ENCODE results near the gene LRP2.
"Not testable (repeated sequence)": the region's sequence is repeated elsewhere in the genome, so short reads cannot be mapped to it uniquely, and the experiment has no call there.

LRP2 gene

GRCh38 chr2:169362118-169362893 lies at the start of gene LRP2:
TSS of gene LRP2 (minus strand) at chr2:169362534. CDS start at chr2:169362399, 135 bp downstream.
- no peaks in the 10 kb centered on the region for H3K36me3 Mint-ChIP-seq
- H3K4me3 Mint-ChIP-seq, result peak within 1 kb of the TSS; percentile 81 to 82
- ATAC-seq (replicated peaks) (peak; percentile 15 to 35), DNase-seq (no peak)
- peaks cover 0 to 1% of the 10 kb centered on the region in 2 donors for H3K9me3 Mint-ChIP-seq
- H3K4me1 Mint-ChIP-seq, result peaks cover 35 to 45% of the 10 kb centered on the region in 2 donors
- peak within 1 kb of the TSS; percentile 70 for H3K27ac Mint-ChIP-seq
- H3K27me3 Mint-ChIP-seq, result peaks cover 53 to 63% of the 10 kb centered on the region in 2 donors

- Mint-ChIP-seq H3K36me3 (no peaks in the 10 kb centered on the region), H3K9me3 (no peaks in the 10 kb centered on the region), H3K27me3 (peaks cover 4 to 16% of the 10 kb centered on the region in 2 donors), H3K4me3 (no peak overlapping the region), H3K27ac (no peak overlapping the region), H3K4me1 (no peaks in the 10 kb centered on the region)
- DNase-seq, result no peak
- no peak for ATAC-seq (replicated peaks)
Observed at GRCh38 chr2:169406891-169407290, 44.6 kb upstream of the LRP2 start.

GRCh38 chr2:169399491-169399890 lies 37.2 kb upstream of the LRP2 start:
- not testable (repeated sequence) for H3K4me3 Mint-ChIP-seq; H3K36me3 Mint-ChIP-seq; H3K9me3 Mint-ChIP-seq; ATAC-seq (replicated peaks); H3K4me1 Mint-ChIP-seq; DNase-seq; H3K27ac Mint-ChIP-seq
- peaks cover 15 to 18% of the 10 kb centered on the region in 2 donors for H3K27me3 Mint-ChIP-seq

- DNase-seq (no peak), ATAC-seq (replicated peaks) (no peak)
Observed at GRCh38 chr2:169397697-169398096, 35.4 kb upstream of the LRP2 start.

GRCh38 chr2:169395821-169396374 lies 33.6 kb upstream of the LRP2 start:
- H3K9me3 Mint-ChIP-seq, result peaks cover 0 to 3% of the 10 kb centered on the region in 2 donors
- H3K4me1 Mint-ChIP-seq, result no peaks in the 10 kb centered on the region
- no peak overlapping the region for H3K4me3 Mint-ChIP-seq
- DNase-seq (no peak), ATAC-seq (replicated peaks) (no peak)
- H3K27me3 Mint-ChIP-seq, result peaks cover 11 to 16% of the 10 kb centered on the region in 2 donors
- no peak overlapping the region for H3K27ac Mint-ChIP-seq
- no peaks in the 10 kb centered on the region for H3K36me3 Mint-ChIP-seq

More at GRCh38 chr2:169397697-169398096, 35.4 kb upstream of the LRP2 start:
- H3K36me3 Mint-ChIP-seq, result no peaks in the 10 kb centered on the region
- no peak overlapping the region for H3K4me3 Mint-ChIP-seq
- peaks cover 11 to 18% of the 10 kb centered on the region in 2 donors for H3K27me3 Mint-ChIP-seq
- H3K27ac Mint-ChIP-seq, result no peak overlapping the region
- peaks cover 0 to 3% of the 10 kb centered on the region in 2 donors for H3K9me3 Mint-ChIP-seq
- H3K4me1 Mint-ChIP-seq, result no peaks in the 10 kb centered on the region

- H3K27me3 Mint-ChIP-seq, result peaks cover 7 to 10% of the 10 kb centered on the region in 2 donors
- ATAC-seq (replicated peaks) (peak in 1 of 2 donors; percentile 25), DNase-seq (no peak)
- H3K9me3 Mint-ChIP-seq, result no peaks in the 10 kb centered on the region
- no peaks in the 10 kb centered on the region for H3K4me1 Mint-ChIP-seq
- no peak overlapping the region for H3K4me3 Mint-ChIP-seq
- no peaks in the 10 kb centered on the region for H3K36me3 Mint-ChIP-seq
- no peak overlapping the region for H3K27ac Mint-ChIP-seq
Observed at GRCh38 chr2:169393068-169393590, 30.8 kb upstream of the LRP2 start.

GRCh38 chr2:169391236-169391635 lies 28.9 kb upstream of the LRP2 start:
- no peak for ATAC-seq (replicated peaks)
- no peak overlapping the region for H3K27ac Mint-ChIP-seq

GRCh38 chr2:169388161-169388560 lies 25.8 kb upstream of the LRP2 start:
- peaks cover 9 to 12% of the 10 kb centered on the region in 2 donors for H3K27me3 Mint-ChIP-seq
- ATAC-seq (replicated peaks) (no peak), DNase-seq (no peak)
- no peaks in the 10 kb centered on the region for H3K4me1 Mint-ChIP-seq
- no peak overlapping the region for H3K4me3 Mint-ChIP-seq
- no peaks in the 10 kb centered on the region for H3K9me3 Mint-ChIP-seq
- H3K27ac Mint-ChIP-seq, result no peak overlapping the region
- no peaks in the 10 kb centered on the region for H3K36me3 Mint-ChIP-seq

More at GRCh38 chr2:169391236-169391635, 28.9 kb upstream of the LRP2 start:
- Mint-ChIP-seq H3K4me3 (no peak overlapping the region), H3K4me1 (no peaks in the 10 kb centered on the region), H3K9me3 (no peaks in the 10 kb centered on the region), H3K36me3 (no peaks in the 10 kb centered on the region), H3K27me3 (peaks cover 8 to 12% of the 10 kb centered on the region in 2 donors)
- no peak for DNase-seq

GRCh38 chr2:169386722-169387121 lies 24.4 kb upstream of the LRP2 start:
- no peak overlapping the region for H3K4me3 Mint-ChIP-seq
- ATAC-seq (replicated peaks), result no peak
- H3K27me3 Mint-ChIP-seq, result peaks cover 9% of the 10 kb centered on the region in 2 donors
- H3K27ac Mint-ChIP-seq, result no peak overlapping the region
- H3K36me3 Mint-ChIP-seq, result no peaks in the 10 kb centered on the region
- no peaks in the 10 kb centered on the region for H3K4me1 Mint-ChIP-seq
- H3K9me3 Mint-ChIP-seq, result no peaks in the 10 kb centered on the region
- DNase-seq, result no peak

GRCh38 chr2:169384816-169385215 lies 22.5 kb upstream of the LRP2 start:
- H3K9me3 Mint-ChIP-seq, result no peaks in the 10 kb centered on the region
- ATAC-seq (replicated peaks), result no peak

GRCh38 chr2:169372561-169372960 lies 10.2 kb upstream of the LRP2 start:
- Mint-ChIP-seq H3K27ac (no peak overlapping the region), H3K4me1 (no peaks in the 10 kb centered on the region), H3K4me3 (no peak overlapping the region), H3K36me3 (no peaks in the 10 kb centered on the region), H3K9me3 (peaks cover 0 to 3% of the 10 kb centered on the region in 2 donors), H3K27me3 (peaks cover 0 to 44% of the 10 kb centered on the region in 2 donors)
- DNase-seq (no peak), ATAC-seq (replicated peaks) (no peak)

More at GRCh38 chr2:169384816-169385215, 22.5 kb upstream of the LRP2 start:
- no peak for DNase-seq
- Mint-ChIP-seq H3K27me3 (peaks cover 6 to 9% of the 10 kb centered on the region in 2 donors), H3K4me3 (no peak overlapping the region), H3K27ac (no peak overlapping the region), H3K36me3 (no peaks in the 10 kb centered on the region), H3K4me1 (no peaks in the 10 kb centered on the region)

- no peak overlapping the region for H3K27ac Mint-ChIP-seq
- peaks cover 34 to 44% of the 10 kb centered on the region in 2 donors for H3K4me1 Mint-ChIP-seq
- no peak for ATAC-seq (replicated peaks)
- no peaks in the 10 kb centered on the region for H3K36me3 Mint-ChIP-seq
- H3K4me3 Mint-ChIP-seq, result no peak overlapping the region
- no peak for DNase-seq
- peaks cover 0 to 5% of the 10 kb centered on the region in 2 donors for H3K9me3 Mint-ChIP-seq
- peaks cover 39 to 49% of the 10 kb centered on the region in 2 donors for H3K27me3 Mint-ChIP-seq
Observed at GRCh38 chr2:169366066-169366465, 3.7 kb upstream of the LRP2 start.

- Mint-ChIP-seq H3K9me3 (peaks cover 0 to 5% of the 10 kb centered on the region in 2 donors), H3K27me3 (peaks cover 45 to 55% of the 10 kb centered on the region in 2 donors), H3K36me3 (no peaks in the 10 kb centered on the region), H3K4me3 (peak overlapping the region; percentile 81 to 82), H3K27ac (no peak overlapping the region), H3K4me1 (peaks cover 35 to 45% of the 10 kb centered on the region in 2 donors)
- ATAC-seq (replicated peaks), result no peak
- DNase-seq, result no peak
Observed at GRCh38 chr2:169365029-169365480, 2.7 kb upstream of the LRP2 start.

- DNase-seq, result peak; percentile 17
- H3K27me3 Mint-ChIP-seq, result peaks cover 50 to 52% of the 10 kb centered on the region in 2 donors
- H3K9me3 Mint-ChIP-seq, result peaks cover 0 to 1% of the 10 kb centered on the region in 2 donors
Observed at GRCh38 chr2:169363560-169364150, 1.3 kb upstream of the LRP2 start.

More at GRCh38 chr2:169363560-169364150, 1.3 kb upstream of the LRP2 start:
- peak overlapping the region; percentile 57 for H3K27ac Mint-ChIP-seq
- peak overlapping the region; percentile 81 to 82 for H3K4me3 Mint-ChIP-seq
- peak; percentile 56 to 64 for ATAC-seq (replicated peaks)
- peaks cover 35 to 45% of the 10 kb centered on the region in 2 donors for H3K4me1 Mint-ChIP-seq
- H3K36me3 Mint-ChIP-seq, result no peaks in the 10 kb centered on the region
